HG03064 (cell line): ENCODE data around the gene CCL5.
A peak's percentile ranks its signal among the peaks of the same experiment; 100 is the strongest.

Source experiments
- ATAC-seq: cut with Tn5 transposase; IDR thresholded peaks from one replicate; pipeline ENCODE4 v1.9.1; 2021; ENCODE audit warnings: low read depth; ENCODE audit not compliant: unreplicated experiment

The CCL5 gene

GRCh38 chr17:35879773-35880654 is at the start of gene CCL5:
Gene CCL5 (minus strand): TSS chr17:35880360.
- ATAC-seq = peak; percentile 86

GRCh38 chr17:35927714-35928113 is 47.6 kb upstream of the CCL5 start:
- no peak for ATAC-seq

DNA sequence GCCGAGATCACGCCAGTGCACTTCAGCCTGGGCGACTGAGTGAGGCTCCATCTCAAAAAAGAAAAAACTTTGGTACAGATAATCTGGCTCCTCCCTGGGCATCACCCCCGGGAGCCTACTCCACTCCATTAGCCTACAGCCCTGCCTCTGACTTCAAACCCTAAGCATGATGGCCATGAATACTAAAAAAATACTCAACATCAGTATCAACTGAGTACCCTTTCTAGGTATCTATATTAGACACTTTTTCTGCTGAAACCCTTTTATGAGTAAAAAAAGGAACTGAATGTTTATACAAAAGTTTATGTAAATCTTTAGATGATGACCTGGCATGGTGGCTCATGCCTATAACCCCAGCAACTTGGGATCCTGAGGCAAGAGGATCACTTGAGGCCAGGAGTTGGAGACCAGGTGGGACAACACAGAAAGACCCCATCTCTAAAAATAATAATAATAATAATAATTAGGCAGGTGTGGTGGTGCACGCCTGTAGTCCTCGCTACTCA is 43.5 kb upstream of the CCL5 start:
- ATAC-seq = no peak

DNA sequence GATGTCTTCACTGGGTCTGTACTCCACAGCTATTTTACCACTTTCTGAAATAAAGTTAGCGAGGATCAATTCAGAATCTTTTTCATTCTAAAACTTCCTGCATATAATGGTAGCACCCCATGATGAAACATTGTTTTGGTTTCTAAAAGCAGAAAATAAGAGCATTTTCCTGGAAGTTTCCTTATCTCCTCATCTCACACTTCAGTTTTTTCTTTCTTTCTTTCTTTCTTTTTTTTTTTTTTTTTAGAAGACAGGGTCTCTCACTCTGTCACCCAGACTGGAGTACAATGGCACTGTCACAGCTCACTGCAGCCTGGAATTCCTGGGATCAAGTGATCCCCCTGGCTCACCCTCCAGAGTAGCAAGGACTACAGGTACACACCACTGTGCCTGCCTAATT is 40.1 kb upstream of the CCL5 start:
- no peak for ATAC-seq

GRCh38 chr17:35918665-35919064 is 38.5 kb upstream of the CCL5 start:
- ATAC-seq = no peak

GRCh38 chr17:35917519-35918213 is 37.5 kb upstream of the CCL5 start:
- no peak for ATAC-seq

- ATAC-seq = no peak
Measured at GRCh38 chr17:35915153-35915964, 35.2 kb upstream of the CCL5 start.

- no peak for ATAC-seq
Measured at GRCh38 chr17:35914354-35914753, 34.2 kb upstream of the CCL5 start.

DNA sequence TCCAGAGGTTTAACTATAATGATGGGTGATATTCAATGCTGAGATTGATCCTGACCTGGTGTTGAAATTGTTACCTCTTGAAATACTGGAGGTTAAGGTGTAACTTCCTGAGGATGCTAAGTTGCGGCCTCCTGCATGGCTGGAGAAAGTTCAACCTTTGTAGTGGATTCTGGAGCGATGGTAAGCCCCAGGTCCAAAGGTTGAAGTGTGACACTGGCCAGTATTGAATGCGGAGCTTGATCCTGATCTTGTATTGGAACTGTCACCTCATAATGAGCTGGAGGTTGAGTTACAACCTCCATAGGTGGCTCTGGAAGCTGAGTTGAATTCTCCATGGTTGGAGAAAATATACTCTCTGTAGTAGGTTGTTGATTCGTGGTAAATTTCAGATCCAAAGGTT is 33.4 kb upstream of the CCL5 start:
- ATAC-seq = no peak

DNA sequence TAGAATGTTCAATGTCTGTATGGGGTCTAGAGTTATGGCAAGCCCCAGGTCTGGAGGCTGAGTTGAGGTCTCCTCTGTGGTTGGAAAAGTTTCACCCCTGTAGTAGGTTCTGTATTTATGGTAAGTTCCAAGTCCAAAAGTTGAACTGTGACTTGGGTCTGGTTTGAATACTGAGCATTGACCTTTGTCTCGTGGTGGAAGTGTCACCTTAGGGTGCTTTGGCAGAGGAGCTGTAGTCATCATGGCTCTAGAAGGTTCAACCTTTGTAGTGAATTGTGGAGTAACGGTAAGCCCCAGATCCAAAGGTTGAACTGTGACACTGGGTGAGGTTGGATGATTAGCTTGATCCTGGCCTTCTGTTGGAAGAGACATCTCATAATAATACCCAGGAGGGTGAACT is 32.8 kb upstream of the CCL5 start:
- ATAC-seq = no peak

- no peak for ATAC-seq
Measured at GRCh38 chr17:35912339-35912912, 32.3 kb upstream of the CCL5 start.

DNA sequence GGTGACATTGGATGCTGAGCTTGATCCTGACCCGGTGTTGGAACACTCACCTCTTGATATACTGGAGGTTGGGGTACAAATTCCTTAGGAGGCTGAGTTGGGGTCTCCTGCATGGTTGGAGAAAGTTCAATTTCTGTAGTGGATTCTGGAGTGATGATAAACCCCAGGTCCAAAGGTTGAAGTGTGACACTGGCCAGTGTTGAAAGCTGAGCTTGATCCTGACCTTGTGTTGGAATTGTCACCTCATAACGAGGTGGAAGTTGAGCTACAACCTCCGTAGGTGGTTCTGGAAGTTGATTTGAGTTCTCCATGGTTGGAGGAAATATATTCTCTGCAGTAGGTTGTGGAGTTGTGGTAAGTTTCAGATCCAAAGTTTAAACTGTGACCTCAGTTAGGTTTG is 29.2 kb upstream of the CCL5 start:
- no peak for ATAC-seq

GRCh38 chr17:35907691-35908090 is 27.5 kb upstream of the CCL5 start:
- no peak for ATAC-seq

DNA sequence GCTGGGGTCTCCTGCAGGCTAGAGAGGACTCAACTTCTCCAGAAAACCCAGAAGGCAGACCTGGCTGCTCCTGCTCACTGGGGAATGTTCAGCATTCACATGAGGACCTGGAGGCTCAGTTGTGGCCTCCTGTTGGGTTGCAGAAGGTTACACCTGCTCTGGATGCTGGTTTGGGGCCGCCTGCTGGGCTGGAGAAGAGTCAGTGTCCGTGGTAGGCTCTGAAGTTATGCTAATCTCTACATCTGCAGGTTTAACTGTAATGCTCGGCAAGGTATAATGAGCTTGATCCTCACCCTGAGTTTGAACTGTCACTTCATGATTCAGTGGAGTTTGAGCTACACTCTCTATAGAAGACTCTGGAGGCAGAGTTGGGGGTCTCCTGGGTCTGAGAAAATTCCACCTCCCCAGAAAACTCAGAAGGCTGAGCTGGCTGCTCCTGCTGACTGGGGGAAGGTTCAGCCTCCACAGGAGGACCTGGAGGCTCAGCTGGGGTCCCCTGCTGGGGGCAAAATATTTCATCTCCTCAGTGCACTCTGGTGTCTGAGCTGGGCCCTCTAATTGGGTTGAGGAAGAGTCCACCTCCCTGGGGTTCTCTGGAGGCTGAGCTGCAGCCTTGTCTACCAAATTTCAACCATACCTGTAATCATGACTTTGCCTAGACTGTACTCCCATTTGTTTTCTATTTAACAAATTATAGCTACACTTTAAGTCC is 26.9 kb upstream of the CCL5 start:
- no peak for ATAC-seq

DNA sequence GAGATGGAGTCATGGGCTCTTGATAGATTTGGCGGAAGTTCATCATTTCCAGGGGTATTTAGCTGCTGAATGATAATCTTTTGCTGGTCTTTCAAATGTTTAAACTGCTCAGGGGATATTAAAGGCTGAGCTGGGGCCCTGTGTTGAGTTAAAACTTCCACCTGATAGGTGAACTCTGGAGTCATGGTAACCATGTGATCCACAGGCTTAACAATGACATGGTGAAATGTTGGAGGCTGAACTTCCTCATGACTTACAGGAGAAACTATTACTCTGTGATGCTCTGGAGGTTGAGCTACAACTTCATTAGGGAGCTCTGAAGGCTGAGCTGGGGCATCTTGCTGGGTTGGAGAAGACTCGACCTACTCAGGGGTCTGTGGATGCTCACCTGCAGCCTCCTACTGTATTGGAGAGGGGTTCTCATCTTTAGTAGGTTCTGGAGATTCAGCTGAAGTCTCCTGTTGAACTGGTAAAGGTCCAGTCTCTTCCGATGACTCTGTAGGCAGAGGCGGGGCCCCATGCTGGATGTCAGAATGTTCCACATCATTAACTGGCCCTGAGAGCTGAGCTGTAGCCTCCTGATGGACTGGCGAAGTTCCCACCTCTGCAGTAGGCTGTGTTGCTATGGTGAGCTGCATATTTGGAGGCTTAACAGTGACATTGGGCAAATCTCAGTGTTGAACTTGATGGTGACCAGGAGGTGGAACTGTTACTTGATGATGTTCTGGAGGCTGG is 26.2 kb upstream of the CCL5 start:
- ATAC-seq = no peak

DNA sequence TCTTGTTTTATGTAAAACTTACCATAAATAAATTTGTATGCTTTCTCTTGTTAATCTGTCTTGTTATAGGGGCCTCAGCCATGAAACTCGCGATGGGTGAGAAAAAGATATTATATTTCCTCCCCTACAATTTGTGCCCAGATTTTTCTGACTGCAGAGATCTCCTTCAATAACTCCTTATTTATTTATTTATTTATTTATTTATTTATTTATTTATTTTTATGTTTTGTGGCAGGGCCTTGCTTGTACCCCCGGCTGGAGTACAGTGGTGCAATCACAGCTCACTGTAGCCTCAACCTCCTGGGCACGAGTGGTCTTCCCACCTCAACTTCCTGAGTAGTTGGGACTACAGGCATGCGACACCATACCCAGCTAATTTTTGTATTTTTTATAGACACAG is 23.3 kb upstream of the CCL5 start:
- no peak for ATAC-seq

GRCh38 chr17:35901631-35902175 is 21.5 kb upstream of the CCL5 start:
- no peak for ATAC-seq

DNA sequence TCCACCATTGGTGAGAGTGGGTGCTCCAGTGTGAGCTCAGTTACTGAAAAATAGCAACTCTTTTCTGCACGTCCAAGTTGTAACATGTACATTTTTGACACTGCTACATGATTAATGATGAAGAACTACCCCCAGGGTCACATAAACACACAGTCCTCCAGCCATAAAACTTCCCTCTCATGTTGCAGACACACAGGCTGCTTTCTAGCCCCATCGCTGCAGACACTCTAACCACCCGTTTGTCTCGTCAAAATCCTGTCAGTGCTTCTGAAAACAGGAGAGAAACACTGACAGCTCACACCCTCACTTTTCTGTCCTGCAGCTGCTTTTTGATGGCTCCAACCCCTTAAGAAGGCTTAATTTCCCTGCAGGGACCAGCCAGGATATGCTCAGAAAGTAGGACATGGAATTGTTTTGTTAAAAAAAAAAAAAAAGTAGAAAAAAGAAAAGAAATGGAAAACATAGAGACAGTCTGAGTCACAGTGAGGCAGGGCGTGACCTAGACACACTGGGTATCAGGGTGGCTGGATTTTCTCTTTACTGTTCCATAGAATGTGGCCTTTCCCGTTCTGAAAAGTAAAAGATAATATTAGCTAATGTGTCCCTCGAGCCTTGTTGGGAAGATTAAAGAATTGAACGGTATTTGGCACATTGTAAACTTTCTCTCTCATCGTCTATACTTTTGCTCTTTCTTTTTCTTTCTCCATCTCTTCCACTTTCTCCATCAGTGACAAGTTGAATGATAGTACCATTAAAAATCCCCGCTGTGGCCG is 20.7 kb upstream of the CCL5 start:
- no peak for ATAC-seq
